ENCODE results near the gene IFT88. TPM values are rescaled to one million over a fixed set of nuclear protein-coding genes. Genes with fewer than 3 reads are reported as not detected.

The IFT88 gene
- total RNA-seq, 1 donor from 2014 or later: 5.9 TPM

DNA sequence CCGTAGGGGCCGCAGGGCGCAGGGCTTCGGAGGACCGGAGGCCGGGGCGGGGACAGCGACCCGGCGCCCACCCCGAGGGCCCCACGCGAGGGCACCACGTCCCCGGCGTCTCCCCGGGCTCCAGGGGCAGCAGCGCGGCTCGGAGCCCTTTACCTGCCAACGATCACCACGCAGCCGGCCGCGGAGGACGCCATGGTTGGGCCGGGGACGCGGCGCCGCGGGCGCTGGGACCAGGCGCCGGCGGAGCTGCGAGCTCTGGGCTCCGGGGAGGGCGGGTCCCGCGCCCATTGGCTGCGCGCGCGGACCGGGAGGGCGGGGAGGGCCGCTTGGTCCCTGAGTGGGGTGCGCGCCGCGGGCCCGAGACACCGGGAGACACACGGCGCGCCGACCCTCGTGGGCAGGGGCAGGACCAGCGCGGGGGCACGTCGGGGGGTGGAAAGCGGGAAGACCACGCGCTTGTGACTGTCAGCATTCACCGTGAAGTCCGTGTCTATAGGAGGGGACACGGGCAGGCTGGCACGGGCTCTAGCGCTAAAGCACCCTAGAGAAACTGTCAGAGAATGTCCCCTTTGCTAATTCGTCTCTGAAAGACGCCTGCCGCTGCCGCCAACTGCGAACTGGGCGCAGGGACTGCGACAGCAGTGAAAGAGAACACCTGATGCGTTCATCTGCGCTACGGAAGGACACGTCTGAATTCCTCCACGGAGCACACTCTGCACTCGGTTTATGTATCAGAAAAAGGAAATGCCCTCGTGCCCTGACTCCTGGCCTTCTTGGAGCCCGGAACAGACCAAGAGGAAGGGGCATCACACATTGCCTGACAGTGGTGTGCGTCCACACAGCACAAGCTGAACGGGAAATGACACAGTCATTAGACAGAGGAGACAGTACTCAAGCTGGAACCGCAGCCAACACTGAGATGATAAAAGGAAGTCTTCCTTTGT is 41.1 kb upstream of the IFT88 start, which contains the start of gene CRYL1:
Gene CRYL1, minus strand, starts transcription at position 257 of the 944 bp plus-strand sequence. Its CDS starts 63 bp downstream, at position 194.
- no peak for DNase-seq (ENCODE audit: low spot score)
- Mint-ChIP-seq H3K36me3 (ENCODE audit: low read depth) (no peaks in the 10 kb centered on the region), H3K4me1 (ENCODE audit: low read depth) (peaks cover 13% of the 10 kb centered on the region), H3K27ac (ENCODE audit: unreplicated experiment) (peak within 1 kb of the TSS; percentile 75), H3K9me3 (ENCODE audit: low read depth) (no peaks in the 10 kb centered on the region), H3K27me3 (ENCODE audit: low read depth) (no peaks in the 10 kb centered on the region), H3K4me3 (ENCODE audit: unreplicated experiment) (peak within 1 kb of the TSS; percentile 82)
- TF ChIP-seq, protein P1, sequence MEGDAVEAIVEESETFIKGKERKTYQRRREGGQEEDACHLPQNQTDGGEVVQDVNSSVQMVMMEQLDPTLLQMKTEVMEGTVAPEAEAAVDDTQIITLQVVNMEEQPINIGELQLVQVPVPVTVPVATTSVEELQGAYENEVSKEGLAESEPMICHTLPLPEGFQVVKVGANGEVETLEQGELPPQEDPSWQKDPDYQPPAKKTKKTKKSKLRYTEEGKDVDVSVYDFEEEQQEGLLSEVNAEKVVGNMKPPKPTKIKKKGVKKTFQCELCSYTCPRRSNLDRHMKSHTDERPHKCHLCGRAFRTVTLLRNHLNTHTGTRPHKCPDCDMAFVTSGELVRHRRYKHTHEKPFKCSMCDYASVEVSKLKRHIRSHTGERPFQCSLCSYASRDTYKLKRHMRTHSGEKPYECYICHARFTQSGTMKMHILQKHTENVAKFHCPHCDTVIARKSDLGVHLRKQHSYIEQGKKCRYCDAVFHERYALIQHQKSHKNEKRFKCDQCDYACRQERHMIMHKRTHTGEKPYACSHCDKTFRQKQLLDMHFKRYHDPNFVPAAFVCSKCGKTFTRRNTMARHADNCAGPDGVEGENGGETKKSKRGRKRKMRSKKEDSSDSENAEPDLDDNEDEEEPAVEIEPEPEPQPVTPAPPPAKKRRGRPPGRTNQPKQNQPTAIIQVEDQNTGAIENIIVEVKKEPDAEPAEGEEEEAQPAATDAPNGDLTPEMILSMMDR (IDR thresholded peaks at IDR 0.05): peak; percentile 18

DNA sequence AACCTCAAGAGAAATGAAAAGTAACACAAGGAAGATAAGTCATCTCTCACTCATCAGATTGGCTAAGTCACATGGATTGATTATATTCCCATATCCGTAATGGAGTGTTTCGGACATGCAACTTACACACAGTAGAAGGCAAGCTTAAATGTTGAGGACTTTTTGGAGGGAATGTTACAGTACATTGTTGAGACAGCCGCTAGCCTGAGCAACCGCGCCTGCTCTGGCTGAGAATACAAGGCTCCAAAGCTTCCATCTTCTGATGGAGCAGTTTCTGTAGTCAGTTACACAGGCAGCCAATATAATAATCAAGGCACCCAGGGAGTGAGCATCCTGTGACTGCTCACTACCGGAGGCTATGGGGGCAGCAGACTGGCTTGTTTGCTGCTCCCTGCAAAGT is 40.3 kb upstream of the IFT88 start:
- Mint-ChIP-seq H3K27ac (ENCODE audit: unreplicated experiment) (no peak overlapping the region), H3K4me3 (ENCODE audit: unreplicated experiment) (peak overlapping the region; percentile 72), H3K27me3 (ENCODE audit: low read depth) (no peaks in the 10 kb centered on the region), H3K9me3 (ENCODE audit: low read depth) (no peaks in the 10 kb centered on the region), H3K4me1 (ENCODE audit: low read depth) (peaks cover 13% of the 10 kb centered on the region), H3K36me3 (ENCODE audit: low read depth) (no peaks in the 10 kb centered on the region)
- DNase-seq (ENCODE audit: low spot score): no peak
- TF ChIP-seq, protein P1 (IDR thresholded peaks at IDR 0.05): no peak

DNA sequence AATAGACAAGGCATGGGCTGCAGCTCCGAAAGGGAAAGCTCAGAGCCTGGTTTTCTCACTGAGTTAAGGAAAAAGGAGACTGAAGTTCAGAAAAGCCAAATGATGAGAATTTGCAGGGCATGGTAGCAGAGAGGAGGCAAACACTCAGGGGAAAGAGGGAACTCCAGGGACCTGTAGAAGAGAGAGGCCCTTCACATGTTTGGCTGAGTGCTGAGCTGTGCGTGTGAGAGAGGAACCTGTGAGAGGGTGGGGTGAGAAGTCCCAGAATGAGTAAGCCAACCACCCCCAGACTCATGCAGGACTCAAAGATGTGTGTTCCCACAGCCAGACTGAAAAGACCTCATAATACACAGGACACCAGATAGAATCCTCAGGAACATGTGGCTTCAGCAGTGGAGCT is 38.5 kb upstream of the IFT88 start:
- Mint-ChIP-seq H3K27ac (ENCODE audit: unreplicated experiment) (no peak overlapping the region), H3K4me1 (ENCODE audit: low read depth) (peaks cover 13% of the 10 kb centered on the region), H3K36me3 (ENCODE audit: low read depth) (no peaks in the 10 kb centered on the region), H3K4me3 (ENCODE audit: unreplicated experiment) (no peak overlapping the region), H3K9me3 (ENCODE audit: low read depth) (no peaks in the 10 kb centered on the region), H3K27me3 (ENCODE audit: low read depth) (no peaks in the 10 kb centered on the region)
- no peak for DNase-seq (ENCODE audit: low spot score)
- TF ChIP-seq, protein P1 (IDR thresholded peaks at IDR 0.05): no peak

DNA sequence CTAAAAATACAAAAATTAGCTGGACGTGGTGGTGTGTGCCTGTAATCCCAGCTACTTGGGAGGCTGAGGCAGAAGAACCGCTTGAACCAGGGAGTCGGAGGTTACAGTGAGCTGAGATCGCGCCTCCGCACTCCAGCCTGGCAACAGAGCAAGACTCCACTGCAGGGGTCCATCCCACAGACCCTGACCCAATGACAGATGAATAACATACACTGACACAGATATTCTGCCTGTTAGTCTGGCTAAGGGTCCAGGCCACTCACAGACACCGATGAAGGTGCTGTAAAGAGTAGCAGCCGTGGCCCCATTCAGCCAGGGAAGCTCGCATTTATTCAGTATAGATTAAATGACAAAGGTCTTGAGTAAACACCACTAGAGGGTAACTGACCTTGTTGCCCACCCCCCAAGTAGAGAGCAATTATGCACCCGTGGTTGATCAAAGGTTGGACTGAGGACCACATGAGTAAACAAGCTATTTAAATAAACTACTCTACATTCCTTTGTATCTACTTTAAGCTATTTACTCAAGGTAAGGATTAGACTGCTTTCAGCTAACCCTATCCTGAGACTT is 32.8 kb upstream of the IFT88 start:
- Mint-ChIP-seq H3K27me3 (ENCODE audit: low read depth) (no peaks in the 10 kb centered on the region), H3K27ac (ENCODE audit: unreplicated experiment) (no peak overlapping the region), H3K4me3 (ENCODE audit: unreplicated experiment) (no peak overlapping the region), H3K36me3 (ENCODE audit: low read depth) (peaks cover 2% of the 10 kb centered on the region), H3K4me1 (ENCODE audit: low read depth) (no peaks in the 10 kb centered on the region), H3K9me3 (ENCODE audit: low read depth) (peaks cover 6% of the 10 kb centered on the region)
- no peak for DNase-seq (ENCODE audit: low spot score)
- TF ChIP-seq, protein P1 (IDR thresholded peaks at IDR 0.05): no peak

DNA sequence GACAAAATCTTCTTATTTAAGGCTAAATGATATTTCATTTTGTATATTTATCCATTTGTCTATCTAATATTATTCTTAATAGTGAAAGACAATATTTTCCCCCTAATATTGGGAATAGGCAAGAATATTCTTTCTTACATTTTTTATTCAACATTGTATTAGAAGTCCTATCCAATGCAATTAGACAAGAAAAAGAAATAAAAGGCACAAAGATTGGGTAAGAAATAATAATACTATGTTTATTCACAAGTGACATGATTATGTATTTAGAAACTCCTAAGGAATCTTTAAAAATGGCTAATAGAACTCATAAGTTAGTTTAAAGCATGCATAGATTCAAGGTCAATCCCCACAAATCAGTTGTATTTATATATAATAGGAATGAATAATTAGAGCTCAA is 30.0 kb upstream of the IFT88 start:
- Mint-ChIP-seq H3K36me3 (ENCODE audit: low read depth) (peaks cover 2% of the 10 kb centered on the region), H3K9me3 (ENCODE audit: low read depth) (peaks cover 6% of the 10 kb centered on the region), H3K27ac (ENCODE audit: unreplicated experiment) (no peak overlapping the region), H3K4me1 (ENCODE audit: low read depth) (no peaks in the 10 kb centered on the region), H3K27me3 (ENCODE audit: low read depth) (no peaks in the 10 kb centered on the region), H3K4me3 (ENCODE audit: unreplicated experiment) (no peak overlapping the region)
- no peak for DNase-seq (ENCODE audit: low spot score)
- TF ChIP-seq, protein P1 (IDR thresholded peaks at IDR 0.05): no peak
